ENCODE measurements around the gene SEMA4D.

SEMA4D gene

GRCh38 chr9:89495824-89496560, 1.9 kb downstream of the SEMA4D start:
- no peaks in the 10 kb centered on the region for H3K9me3 ChIP-seq (replicated peaks in 1 of 2; ENCODE audit: control insufficient read depth in 2 of 2, insufficient read depth in 1 of 2, low read depth in 1 of 2, low read length in 2 of 2)
- H2BK5ac ChIP-seq (ENCODE audit: low read length): no peak overlapping the region
- no CpG with 5 or more reads among the region's 12 CpGs for WGBS, 2 donors (ENCODE audit: extremely low coverage in 2 of 2, insufficient read length in 2 of 2, insufficient replicate concordance in 1 of 2)
- H3K4me3 ChIP-seq (ENCODE audit: low read length in 2 of 2): no peak overlapping the region
- no peak overlapping the region for H3K27ac ChIP-seq (replicated peaks; ENCODE audit: low read length)
- peak overlapping the region; percentile 74 for H3K4me2 ChIP-seq (ENCODE audit: insufficient read depth, low read length, poor library complexity, severe bottlenecking)
- no peak overlapping the region for H3K4ac ChIP-seq (ENCODE audit: low read length)
- H4K8ac ChIP-seq (ENCODE audit: low read depth, low read length): no peak overlapping the region
- no peaks in the 10 kb centered on the region for H3K36me3 ChIP-seq (replicated peaks in 1 of 2; ENCODE audit: control insufficient read depth in 2 of 2, insufficient read depth in 2 of 2, low read length in 2 of 2)
- peak overlapping the region; percentile 17 for H3K18ac ChIP-seq (ENCODE audit: low read length)
- H3K14ac ChIP-seq (ENCODE audit: low read length): no peak overlapping the region
- no peak overlapping the region for H2BK120ac ChIP-seq (ENCODE audit: low read depth, low read length)
- peak overlapping the region; percentile 71 for H2AK5ac ChIP-seq (ENCODE audit: low read depth, low read length)
- no peak overlapping the region for H2AFZ ChIP-seq (ENCODE audit: low read length)
- no peak overlapping the region for H2BK12ac ChIP-seq (ENCODE audit: low read length)
- H3K79me1 ChIP-seq (ENCODE audit: low read depth, low read length): peaks cover 11% of the 10 kb centered on the region
- peak overlapping the region; percentile 84 for H3K9ac ChIP-seq (ENCODE audit: low read depth, low read length, poor library complexity)
- H3K23ac ChIP-seq (ENCODE audit: low read depth, low read length, poor library complexity): no peak overlapping the region
- H2BK15ac ChIP-seq (ENCODE audit: low read length): no peak overlapping the region
- DNase-seq (ENCODE audit: low spot score): no peak
- H3K27me3 ChIP-seq (ENCODE audit: control insufficient read depth in 3 of 3, insufficient read depth in 3 of 3, low read depth in 1 of 3, low read length in 3 of 3): peaks cover 0 to 42% (median 0%) of the 10 kb centered on the region in 3 experiments
- H3K4me1 ChIP-seq (ENCODE audit: control insufficient read depth in 2 of 2, insufficient read depth in 1 of 2, low read depth in 1 of 2, low read length in 2 of 2): peaks cover 11 to 26% of the 10 kb centered on the region in 2 donors
- no peak overlapping the region for H4K91ac ChIP-seq (ENCODE audit: low read depth, low read length, poor library complexity)

- H3K4me2 ChIP-seq (ENCODE audit: insufficient read depth, low read length, poor library complexity, severe bottlenecking): no peak overlapping the region
- peaks cover 11 to 26% of the 10 kb centered on the region in 2 donors for H3K4me1 ChIP-seq (ENCODE audit: control insufficient read depth in 2 of 2, insufficient read depth in 1 of 2, low read depth in 1 of 2, low read length in 2 of 2)
- peaks cover 11% of the 10 kb centered on the region for H3K79me1 ChIP-seq (ENCODE audit: low read depth, low read length)
- no peak overlapping the region for H2AK5ac ChIP-seq (ENCODE audit: low read depth, low read length)
- H3K9me3 ChIP-seq (replicated peaks in 1 of 2; ENCODE audit: control insufficient read depth in 2 of 2, insufficient read depth in 1 of 2, low read depth in 1 of 2, low read length in 2 of 2): no peaks in the 10 kb centered on the region
- H3K36me3 ChIP-seq (replicated peaks in 1 of 2; ENCODE audit: control insufficient read depth in 2 of 2, insufficient read depth in 2 of 2, low read length in 2 of 2): no peaks in the 10 kb centered on the region
- no peak overlapping the region for H3K4ac ChIP-seq (ENCODE audit: low read length)
- H4K91ac ChIP-seq (ENCODE audit: low read depth, low read length, poor library complexity): no peak overlapping the region
- WGBS, 2 donors (ENCODE audit: extremely low coverage in 2 of 2, insufficient read length in 2 of 2, insufficient replicate concordance in 1 of 2): no CpG with 5 or more reads among the region's 5 CpGs
- H2BK15ac ChIP-seq (ENCODE audit: low read length): no peak overlapping the region
- H3K4me3 ChIP-seq (ENCODE audit: low read length in 2 of 2): no peak overlapping the region
- no peak overlapping the region for H3K18ac ChIP-seq (ENCODE audit: low read length)
- no peak overlapping the region for H3K9ac ChIP-seq (ENCODE audit: low read depth, low read length, poor library complexity)
- H4K8ac ChIP-seq (ENCODE audit: low read depth, low read length): no peak overlapping the region
- H2AFZ ChIP-seq (ENCODE audit: low read length): no peak overlapping the region
- H3K14ac ChIP-seq (ENCODE audit: low read length): no peak overlapping the region
- no peak overlapping the region for H3K27ac ChIP-seq (replicated peaks; ENCODE audit: low read length)
- no peak overlapping the region for H3K23ac ChIP-seq (ENCODE audit: low read depth, low read length, poor library complexity)
- DNase-seq (ENCODE audit: low spot score): no peak
- H3K27me3 ChIP-seq (ENCODE audit: control insufficient read depth in 3 of 3, insufficient read depth in 3 of 3, low read depth in 1 of 3, low read length in 3 of 3): peaks cover 0 to 26% (median 0%) of the 10 kb centered on the region in 3 experiments
- no peak overlapping the region for H2BK5ac ChIP-seq (ENCODE audit: low read length)
- no peak overlapping the region for H2BK120ac ChIP-seq (ENCODE audit: low read depth, low read length)
- H2BK12ac ChIP-seq (ENCODE audit: low read length): no peak overlapping the region
These were observed 3.7 kb downstream of the SEMA4D start for GRCh38 chr9:89494199-89494598.

- H2BK120ac ChIP-seq (ENCODE audit: low read depth, low read length): no peak overlapping the region
- no peak overlapping the region for H3K9ac ChIP-seq (ENCODE audit: low read depth, low read length, poor library complexity)
- H3K9me3 ChIP-seq (replicated peaks in 1 of 2; ENCODE audit: control insufficient read depth in 2 of 2, insufficient read depth in 1 of 2, low read depth in 1 of 2, low read length in 2 of 2): no peaks in the 10 kb centered on the region
- H3K4ac ChIP-seq (ENCODE audit: low read length): no peak overlapping the region
- H2AFZ ChIP-seq (ENCODE audit: low read length): no peak overlapping the region
- H4K8ac ChIP-seq (ENCODE audit: low read depth, low read length): no peak overlapping the region
- H2BK15ac ChIP-seq (ENCODE audit: low read length): no peak overlapping the region
- H2BK5ac ChIP-seq (ENCODE audit: low read length): no peak overlapping the region
- H3K4me2 ChIP-seq (ENCODE audit: insufficient read depth, low read length, poor library complexity, severe bottlenecking): no peak overlapping the region
- H3K4me3 ChIP-seq (ENCODE audit: low read length in 2 of 2): no peak overlapping the region
- H3K14ac ChIP-seq (ENCODE audit: low read length): no peak overlapping the region
- WGBS, 2 donors (ENCODE audit: extremely low coverage in 2 of 2, insufficient read length in 2 of 2, insufficient replicate concordance in 1 of 2): no CpG with 5 or more reads among the region's 2 CpGs
- no peak overlapping the region for H3K27ac ChIP-seq (replicated peaks; ENCODE audit: low read length)
- H4K91ac ChIP-seq (ENCODE audit: low read depth, low read length, poor library complexity): no peak overlapping the region
- no peak overlapping the region for H2BK12ac ChIP-seq (ENCODE audit: low read length)
- H3K23ac ChIP-seq (ENCODE audit: low read depth, low read length, poor library complexity): no peak overlapping the region
- H3K27me3 ChIP-seq (ENCODE audit: control insufficient read depth in 3 of 3, insufficient read depth in 3 of 3, low read depth in 1 of 3, low read length in 3 of 3): peaks cover 0 to 21% (median 0%) of the 10 kb centered on the region in 3 experiments
- H3K18ac ChIP-seq (ENCODE audit: low read length): no peak overlapping the region
- no peak overlapping the region for H2AK5ac ChIP-seq (ENCODE audit: low read depth, low read length)
- peaks cover 11 to 26% of the 10 kb centered on the region in 2 donors for H3K4me1 ChIP-seq (ENCODE audit: control insufficient read depth in 2 of 2, insufficient read depth in 1 of 2, low read depth in 1 of 2, low read length in 2 of 2)
- no peaks in the 10 kb centered on the region for H3K36me3 ChIP-seq (replicated peaks in 1 of 2; ENCODE audit: control insufficient read depth in 2 of 2, insufficient read depth in 2 of 2, low read length in 2 of 2)
- H3K79me1 ChIP-seq (ENCODE audit: low read depth, low read length): peaks cover 11% of the 10 kb centered on the region
- DNase-seq (ENCODE audit: low spot score): no peak
These were observed 4.2 kb downstream of the SEMA4D start for GRCh38 chr9:89493671-89494070.

GRCh38 chr9:89493181-89493580, 4.7 kb downstream of the SEMA4D start:
- H2AK5ac ChIP-seq (ENCODE audit: low read depth, low read length): no peak overlapping the region
- H3K23ac ChIP-seq (ENCODE audit: low read depth, low read length, poor library complexity): no peak overlapping the region
- no peaks in the 10 kb centered on the region for H3K9me3 ChIP-seq (replicated peaks in 1 of 2; ENCODE audit: control insufficient read depth in 2 of 2, insufficient read depth in 1 of 2, low read depth in 1 of 2, low read length in 2 of 2)
- H3K27me3 ChIP-seq (ENCODE audit: control insufficient read depth in 3 of 3, insufficient read depth in 3 of 3, low read depth in 1 of 3, low read length in 3 of 3): peaks cover 0 to 16% (median 0%) of the 10 kb centered on the region in 3 experiments
- no peak overlapping the region for H3K4ac ChIP-seq (ENCODE audit: low read length)
- no peak overlapping the region for H2BK15ac ChIP-seq (ENCODE audit: low read length)
- H3K27ac ChIP-seq (replicated peaks; ENCODE audit: low read length): no peak overlapping the region
- WGBS, 2 donors (ENCODE audit: extremely low coverage in 2 of 2, insufficient read length in 2 of 2, insufficient replicate concordance in 1 of 2): no CpG with 5 or more reads among the region's 6 CpGs
- peaks cover 11 to 22% of the 10 kb centered on the region in 2 donors for H3K4me1 ChIP-seq (ENCODE audit: control insufficient read depth in 2 of 2, insufficient read depth in 1 of 2, low read depth in 1 of 2, low read length in 2 of 2)
- no peak overlapping the region for H2BK5ac ChIP-seq (ENCODE audit: low read length)
- no peak overlapping the region for H3K4me2 ChIP-seq (ENCODE audit: insufficient read depth, low read length, poor library complexity, severe bottlenecking)
- H3K79me1 ChIP-seq (ENCODE audit: low read depth, low read length): peaks cover 11% of the 10 kb centered on the region
- no peak overlapping the region for H4K91ac ChIP-seq (ENCODE audit: low read depth, low read length, poor library complexity)
- H3K36me3 ChIP-seq (replicated peaks in 1 of 2; ENCODE audit: control insufficient read depth in 2 of 2, insufficient read depth in 2 of 2, low read length in 2 of 2): no peaks in the 10 kb centered on the region
- no peak overlapping the region for H3K14ac ChIP-seq (ENCODE audit: low read length)
- H4K8ac ChIP-seq (ENCODE audit: low read depth, low read length): no peak overlapping the region
- no peak for DNase-seq (ENCODE audit: low spot score)
- no peak overlapping the region for H3K9ac ChIP-seq (ENCODE audit: low read depth, low read length, poor library complexity)
- H2AFZ ChIP-seq (ENCODE audit: low read length): no peak overlapping the region
- H3K4me3 ChIP-seq (ENCODE audit: low read length in 2 of 2): no peak overlapping the region
- H3K18ac ChIP-seq (ENCODE audit: low read length): peak overlapping the region; percentile 31
- H2BK12ac ChIP-seq (ENCODE audit: low read length): no peak overlapping the region
- H2BK120ac ChIP-seq (ENCODE audit: low read depth, low read length): no peak overlapping the region

All from neuronal stem cell (in vitro differentiated cells).